T-cell (primary cell): ENCODE measurements around the gene SMTNL1. TPM values are rescaled to one million over a fixed set of nuclear protein-coding genes. Genes with fewer than 3 reads are reported as not detected.

Source experiments
- ATAC-seq, 4 experiments: fragments of 200-7000 bp in 3 of 4; fragments of 150-1000 bp in 1 of 4; cut with Tn5 transposase; replicated peaks in 1 of 4; 1 replicate in 3 of 4; 2 replicates in 1 of 4; pipeline ENCODE4 v1.10.0; 2021; ENCODE audit warnings: moderate library complexity in 3 of 4, mild to moderate bottlenecking in 2 of 4, moderate number of reproducible peaks in 1 of 4
- CTCF ChIA-PET, 2 donors: fragments of 300-600 bp; sonication (Branson Sonifier 250); formaldehyde crosslinking; loops; one replicate each; lab custom pipeline; 2022; ENCODE audit warnings: antibody characterized with exemption in 2 of 2; lab: Charles Lee
- POLR2A ChIA-PET, 2 donors: fragments of 300-600 bp; sonication (Branson Sonifier 250); formaldehyde crosslinking; loops; one replicate each; lab custom pipeline; 2022; ENCODE audit warnings: antibody characterized with exemption in 2 of 2; lab: Charles Lee
- DNase-seq, 35 experiments: peaks; one replicate each; pipeline versions ENCODE4 v3.0.0 to v3.0.0-alpha.2; 2013 to 2023
- H3K27ac ChIP-seq: one replicate; pipeline ENCODE4 v1.5.1; 2013; ENCODE audit warnings: low read length
- H3K27me3 ChIP-seq, 2 experiments: replicated peaks in 1 of 2; 1 replicate in 1 of 2; 2 replicates in 1 of 2; pipeline versions ENCODE4 v1.6.1 to v1.7.0; 2013; ENCODE audit warnings: low read length in 1 of 2, mixed read lengths in 1 of 2; ENCODE audit not compliant: control insufficient read depth in 2 of 2, insufficient read depth in 2 of 2; ENCODE audit errors: extremely low read depth in 1 of 2
- H3K36me3 ChIP-seq, 2 donors: 1 replicate in 1 of 2; 2 replicates in 1 of 2; pipeline versions ENCODE4 v1.6.1 to v1.7.0; 2013; ENCODE audit warnings: low read length in 1 of 2; ENCODE audit not compliant: control insufficient read depth in 2 of 2, insufficient read depth in 1 of 2; ENCODE audit errors: extremely low read depth in 1 of 2
- H3K4me1 ChIP-seq, 2 experiments: 1 replicate in 1 of 2; 2 replicates in 1 of 2; pipeline versions ENCODE4 v1.6.1 to v1.7.0; 2013; ENCODE audit warnings: low read length in 2 of 2, mixed read lengths in 1 of 2; ENCODE audit not compliant: insufficient read depth in 2 of 2, control insufficient read depth in 1 of 2; ENCODE audit errors: extremely low read depth in 1 of 2
- H3K4me3 ChIP-seq, 2 donors: 1 replicate in 1 of 2; 2 replicates in 1 of 2; pipeline versions ENCODE4 v1.5.1 to v1.7.0; 2013; ENCODE audit warnings: mild to moderate bottlenecking in 2 of 2, low read length in 1 of 2, moderate library complexity in 1 of 2; ENCODE audit not compliant: control insufficient read depth in 1 of 2; ENCODE audit errors: extremely low read depth in 1 of 2
- H3K9me3 ChIP-seq: 2 replicates; pipeline ENCODE4 v1.7.0; 2013
- H3K27ac Mint-ChIP-seq, 2 donors: one replicate each; pipeline ENCODE4 v1.8.0; 2020 to 2021; ENCODE audit warnings: mild to moderate bottlenecking in 2 of 2, mixed read lengths in 2 of 2
- H3K27me3 Mint-ChIP-seq, 2 donors: one replicate each; pipeline ENCODE4 v1.8.0; 2021 to 2022; ENCODE audit warnings: mixed read lengths in 2 of 2
- H3K36me3 Mint-ChIP-seq: one replicate; pipeline ENCODE4 v1.8.0; 2021; ENCODE audit warnings: mixed read lengths
- H3K4me1 Mint-ChIP-seq, 3 donors: one replicate each; pipeline ENCODE4 v1.8.0; 2020 to 2022; ENCODE audit warnings: mixed read lengths in 3 of 3, mild to moderate bottlenecking in 1 of 3
- H3K4me3 Mint-ChIP-seq, 3 donors: one replicate each; pipeline ENCODE4 v1.8.0; 2020 to 2022; ENCODE audit warnings: mild to moderate bottlenecking in 3 of 3, mixed read lengths in 3 of 3, moderate library complexity in 3 of 3
- H3K9me3 Mint-ChIP-seq, 3 donors: one replicate each; pipeline ENCODE4 v1.8.0; 2020 to 2022; ENCODE audit warnings: mixed read lengths in 3 of 3
- WGBS: methylation state at CpG from one replicate; pipeline ENCODE4 v1.1.5; 2013; ENCODE audit warnings: missing lambda C conversion rate; ENCODE audit not compliant: insufficient coverage; 5-methylcytosine and 5-hydroxymethylcytosine counted together
- total RNA-seq, 35 experiments: library from RNA in 6 of 35; stranded (reverse) in 6 of 35; fragments of 120-200 nt in 1 of 35; gene quantifications; one replicate each; pipeline versions ENCODE4 v1.2.1 to v1.2.4 and lab custom pipeline; 2013 to 2026

Gene SMTNL1
- total RNA-seq, 5 donors from 2014 or later (not counting 1 experiment from before 2014, with no cell fraction given) = not detected

DNA sequence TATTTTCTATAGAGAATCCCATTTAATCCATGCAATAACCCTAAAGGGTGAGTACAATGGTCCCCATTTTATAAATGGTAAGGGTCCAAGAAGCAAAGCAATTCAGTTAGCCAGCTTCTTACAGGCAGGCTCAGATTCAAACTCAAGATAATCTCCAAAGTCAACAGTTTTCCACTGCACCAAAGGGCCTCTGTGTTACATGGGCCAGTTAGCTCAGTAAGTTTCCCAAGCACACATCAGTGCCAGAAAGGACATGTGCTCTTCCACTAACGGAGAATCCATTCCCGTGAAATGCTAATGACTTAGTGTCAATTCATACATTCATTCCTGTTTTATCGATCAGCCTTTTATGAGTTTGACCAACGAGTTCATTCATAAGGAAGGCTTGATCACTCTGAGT is 32.9 kb upstream of the SMTNL1 start:
- CTCF ChIA-PET = interaction anchor here (2.2 to 4.2 kb wide), 3 partner anchors 11 to 22 kb away, joined by 6 to 27 read pairs (median 7); no protein-coding TSS in a partner anchor
- H3K9me3 Mint-ChIP-seq = no peaks in the 10 kb centered on the region
- peaks cover 0 to 2% (median 0%) of the 10 kb centered on the region in 3 donors for H3K4me1 Mint-ChIP-seq
- no peaks in the 10 kb centered on the region for H3K27me3 Mint-ChIP-seq
- POLR2A ChIA-PET = no interaction called here
- Histone ChIP-seq H3K27me3 (no peaks in the 10 kb centered on the region), H3K4me3 (no peak overlapping the region), H3K36me3 (peaks cover 0 to 21% of the 10 kb centered on the region in 2 donors), H3K9me3 (no peaks in the 10 kb centered on the region), H3K27ac (no peak overlapping the region), H3K4me1 (no peaks in the 10 kb centered on the region)
- H3K36me3 Mint-ChIP-seq = peaks cover 18% of the 10 kb centered on the region
- DNase-seq (no peak), ATAC-seq (no peak)
- WGBS = no CpG with 5 or more reads among the region's 4 CpGs
- no peak overlapping the region for H3K27ac Mint-ChIP-seq
- H3K4me3 Mint-ChIP-seq = no peak overlapping the region

DNA sequence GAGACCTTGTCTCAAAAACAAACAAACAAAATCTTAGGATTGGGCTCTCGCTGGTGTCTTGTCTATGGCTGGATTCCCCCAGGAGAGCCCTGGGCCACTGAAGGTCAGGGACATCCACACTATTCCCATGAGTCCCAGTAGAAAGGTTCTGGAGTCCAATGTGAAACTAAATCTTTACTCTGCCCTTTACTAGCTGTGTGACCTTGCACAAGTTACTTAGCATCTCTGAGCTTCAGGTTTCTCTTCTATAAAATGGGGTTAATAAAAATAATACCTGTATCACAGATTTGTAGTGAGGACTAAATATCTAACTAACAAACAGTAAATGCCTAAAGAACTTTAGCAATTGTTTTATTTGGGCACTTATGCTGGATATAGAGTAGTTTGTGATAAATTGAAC is 30.9 kb upstream of the SMTNL1 start:
- Histone ChIP-seq H3K4me3 (no peak overlapping the region), H3K27me3 (no peaks in the 10 kb centered on the region), H3K27ac (no peak overlapping the region), H3K9me3 (no peaks in the 10 kb centered on the region), H3K36me3 (peaks cover 0 to 6% of the 10 kb centered on the region in 2 donors), H3K4me1 (no peaks in the 10 kb centered on the region)
- Mint-ChIP-seq H3K4me1 (peaks cover 2 to 6% (median 5%) of the 10 kb centered on the region in 3 donors), H3K27ac (no peak overlapping the region), H3K4me3 (no peak overlapping the region), H3K36me3 (peaks cover 10% of the 10 kb centered on the region), H3K27me3 (no peaks in the 10 kb centered on the region), H3K9me3 (no peaks in the 10 kb centered on the region)
- CTCF ChIA-PET = interaction anchor here (1.0 to 4.2 kb wide), 4 partner anchors 11 to 20 kb away, joined by 4 to 27 read pairs (median 6); no protein-coding TSS in a partner anchor
- DNase-seq (no peak), ATAC-seq (no peak)
- POLR2A ChIA-PET = no interaction called here
- WGBS = no CpG with 5 or more reads among the region's 1 CpG

DNA sequence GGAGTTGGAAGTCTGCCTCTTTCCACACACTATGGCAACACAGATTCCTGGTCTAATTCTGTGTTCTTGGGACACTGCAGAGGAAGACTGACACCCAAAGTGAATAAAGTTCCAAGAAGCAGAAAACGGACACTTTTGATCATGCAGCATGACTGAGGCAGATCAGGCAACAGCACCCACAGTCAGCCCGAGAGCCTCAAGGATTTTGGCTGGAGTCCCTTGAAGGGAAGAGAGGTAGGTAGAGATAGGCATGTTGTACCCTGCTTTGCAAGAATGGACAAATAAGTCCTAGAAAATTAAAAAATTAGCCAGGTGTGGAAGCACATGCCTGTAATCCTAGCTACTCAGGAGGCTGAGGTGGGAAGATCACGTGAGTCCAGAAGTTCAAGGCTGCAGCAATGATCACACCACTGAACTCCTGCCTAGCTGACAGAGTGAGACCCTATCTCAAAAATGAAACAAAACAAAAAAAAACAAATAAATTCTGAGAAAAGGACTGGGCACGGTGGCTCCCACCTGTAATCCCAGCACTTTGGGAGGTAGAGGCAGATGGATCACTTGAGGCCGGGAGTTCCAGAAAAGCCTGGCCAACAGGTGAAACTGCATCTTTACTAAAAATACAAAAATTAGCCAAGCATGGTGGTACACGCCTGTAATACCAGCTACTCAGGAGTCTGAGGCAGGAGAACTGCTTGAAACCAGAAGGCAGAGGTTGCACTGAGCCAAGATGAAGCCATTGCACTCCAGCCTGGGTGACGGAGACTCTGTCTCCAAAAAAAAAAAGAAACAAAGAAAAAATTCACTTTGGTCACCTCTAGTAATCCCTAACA is 28.8 kb upstream of the SMTNL1 start:
- H3K27me3 Mint-ChIP-seq = no peaks in the 10 kb centered on the region
- no peak overlapping the region for H3K27ac ChIP-seq
- H3K4me3 ChIP-seq = no peak overlapping the region
- no peaks in the 10 kb centered on the region for H3K9me3 ChIP-seq
- H3K9me3 Mint-ChIP-seq = no peaks in the 10 kb centered on the region
- POLR2A ChIA-PET = no interaction called here
- DNase-seq = no peak
- CTCF ChIA-PET = interaction anchor here in 1 of 2 donors (0.6 to 4.2 kb wide), 2 partner anchors 15 to 19 kb away, joined by 3 to 27 read pairs; no protein-coding TSS in a partner anchor
- H3K4me1 Mint-ChIP-seq = peaks cover 18 to 27% (median 25%) of the 10 kb centered on the region in 3 donors
- H3K4me1 ChIP-seq = peaks cover 0 to 6% of the 10 kb centered on the region in 2 experiments
- peaks cover 10% of the 10 kb centered on the region for H3K36me3 Mint-ChIP-seq
- peaks cover 0 to 3% of the 10 kb centered on the region in 2 donors for H3K36me3 ChIP-seq
- H3K27me3 ChIP-seq = no peaks in the 10 kb centered on the region
- H3K27ac Mint-ChIP-seq = no peak overlapping the region
- H3K4me3 Mint-ChIP-seq = no peak overlapping the region
- WGBS = 89% methylated on average over 5 of the region's 7 CpGs
- ATAC-seq = no peak

DNA sequence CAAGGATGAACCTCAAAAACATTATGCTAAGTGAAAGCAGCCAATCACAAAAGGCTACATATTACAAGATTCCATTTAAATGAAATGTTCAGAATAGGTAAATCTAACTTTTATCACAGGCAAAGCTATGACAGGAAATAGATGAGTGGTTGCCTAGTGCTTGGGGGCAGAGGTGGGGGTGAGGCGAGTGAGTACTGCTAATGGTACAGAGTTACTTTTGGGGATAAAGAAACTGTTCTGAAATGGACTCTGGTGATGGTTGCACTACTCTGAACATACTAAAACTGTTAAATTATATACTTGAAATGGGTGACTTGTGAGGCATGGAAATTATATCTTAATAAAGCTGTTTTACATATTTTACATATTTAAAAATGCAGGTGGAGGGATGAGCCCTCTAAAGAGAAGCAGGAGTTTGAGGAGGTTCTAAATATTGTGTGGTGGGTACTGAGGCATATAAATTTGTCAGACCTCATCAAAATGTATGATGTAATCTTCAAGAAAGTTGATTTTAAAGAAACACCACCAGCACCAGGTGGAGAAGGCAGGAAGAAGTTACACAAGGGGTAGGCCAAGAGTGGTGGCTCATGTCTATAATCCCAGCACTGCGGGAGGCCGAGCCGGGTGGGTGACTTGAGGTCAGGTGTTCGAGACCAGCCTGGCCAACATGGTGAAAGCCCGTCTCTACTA is 25.5 kb upstream of the SMTNL1 start:
- H3K27ac Mint-ChIP-seq = peak overlapping the region; percentile 74 to 81
- peaks cover 3 to 25% of the 10 kb centered on the region in 2 experiments for H3K4me1 ChIP-seq
- ChIA-PET POLR2A (interaction anchor here in 1 of 2 donors (0.6 kb wide), 1 partner anchor 229 kb away, joined by 3 read pairs; the partner anchor contains the start of gene SELENOH), CTCF (interaction anchor here (0.7 to 1.6 kb wide), 6 partner anchors 15 to 1126 kb away, joined by 3 to 5 read pairs (median 3); no protein-coding TSS in a partner anchor)
- DNase-seq = no peak
- H3K4me3 ChIP-seq = no peak overlapping the region
- H3K27me3 ChIP-seq = no peaks in the 10 kb centered on the region
- H3K27me3 Mint-ChIP-seq = no peaks in the 10 kb centered on the region
- ATAC-seq = peak in 1 of 4 experiments; percentile 32
- 100% methylated on average over 3 of the region's 6 CpGs for WGBS
- H3K4me3 Mint-ChIP-seq = no peak overlapping the region
- peaks cover 5% of the 10 kb centered on the region for H3K36me3 Mint-ChIP-seq
- H3K9me3 ChIP-seq = no peaks in the 10 kb centered on the region
- peaks cover 28 to 35% (median 34%) of the 10 kb centered on the region in 3 donors for H3K4me1 Mint-ChIP-seq
- no peak overlapping the region for H3K27ac ChIP-seq
- H3K36me3 ChIP-seq = no peaks in the 10 kb centered on the region
- no peaks in the 10 kb centered on the region for H3K9me3 Mint-ChIP-seq

DNA sequence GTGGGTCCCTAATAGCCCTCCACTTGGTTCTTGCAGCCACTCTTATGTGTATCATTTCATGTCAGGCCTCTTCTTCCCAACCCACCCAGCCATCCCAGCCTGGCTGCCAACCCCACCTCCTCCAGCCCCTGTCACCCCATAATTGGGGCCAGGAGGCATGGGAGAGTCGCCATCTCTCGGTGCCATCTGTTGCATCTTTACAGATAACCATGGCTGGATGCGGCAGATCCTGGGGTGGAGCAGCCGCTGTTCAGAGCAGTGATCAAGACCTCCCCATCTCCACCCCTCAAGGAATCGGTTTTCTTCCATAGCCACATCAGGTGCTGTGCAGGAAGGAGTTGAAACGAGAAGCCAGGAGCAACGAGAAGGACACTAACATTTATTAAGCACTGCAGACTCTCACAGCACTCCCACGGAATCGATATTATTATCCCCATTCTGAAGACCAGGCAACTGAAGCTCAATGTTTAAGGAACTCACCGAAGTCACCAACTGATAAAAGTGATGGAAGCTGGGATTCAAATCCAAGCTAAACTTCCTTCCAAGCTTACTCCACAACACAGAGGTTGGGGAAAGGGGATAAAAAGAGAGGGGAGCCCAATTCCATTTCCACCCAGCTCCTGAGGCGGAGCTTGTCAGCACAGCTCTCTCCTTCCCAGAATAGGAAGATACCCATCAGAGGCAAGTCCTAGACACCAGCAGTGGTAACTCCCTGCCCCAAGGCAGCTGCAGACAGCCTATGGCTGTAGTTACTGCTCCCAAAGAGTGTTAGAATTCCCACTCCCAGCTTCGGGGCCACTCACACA is 24.5 kb upstream of the SMTNL1 start:
- 93% methylated on average over 3 of the region's 12 CpGs for WGBS
- Mint-ChIP-seq H3K4me3 (peak overlapping the region; percentile 13 to 98 (median 67)), H3K9me3 (no peaks in the 10 kb centered on the region), H3K36me3 (peaks cover 2% of the 10 kb centered on the region), H3K4me1 (peaks cover 28 to 35% (median 34%) of the 10 kb centered on the region in 3 donors), H3K27ac (peak overlapping the region; percentile 81), H3K27me3 (no peaks in the 10 kb centered on the region)
- no peaks in the 10 kb centered on the region for H3K36me3 ChIP-seq
- no peak overlapping the region for H3K4me3 ChIP-seq
- H3K9me3 ChIP-seq = no peaks in the 10 kb centered on the region
- no peak overlapping the region for H3K27ac ChIP-seq
- CTCF ChIA-PET = interaction anchor here (0.6 to 3.5 kb wide), 3 partner anchors 19 to 60 kb away, joined by 4 to 17 read pairs (median 8); no protein-coding TSS in a partner anchor
- DNase-seq = no peak
- no peak for ATAC-seq
- no peaks in the 10 kb centered on the region for H3K27me3 ChIP-seq
- POLR2A ChIA-PET = no interaction called here
- peaks cover 3 to 25% of the 10 kb centered on the region in 2 experiments for H3K4me1 ChIP-seq
